Activated effector memory CD4-positive, alpha-beta T cell treated with anti-CD3 and anti-CD28 coated beads, Interleukin-2, amount 50 U/mL, for 16 hours (primary cell): ENCODE results near the gene TMEM127.

Experiments used
- DNase-seq: peaks from one replicate; pipeline ENCODE4 v3.0.0-alpha.2; 2020

The TMEM127 gene

GRCh38 chr2:96203130-96204028 lies 62.4 kb downstream of the TMEM127 start:
- no peak for DNase-seq

DNA sequence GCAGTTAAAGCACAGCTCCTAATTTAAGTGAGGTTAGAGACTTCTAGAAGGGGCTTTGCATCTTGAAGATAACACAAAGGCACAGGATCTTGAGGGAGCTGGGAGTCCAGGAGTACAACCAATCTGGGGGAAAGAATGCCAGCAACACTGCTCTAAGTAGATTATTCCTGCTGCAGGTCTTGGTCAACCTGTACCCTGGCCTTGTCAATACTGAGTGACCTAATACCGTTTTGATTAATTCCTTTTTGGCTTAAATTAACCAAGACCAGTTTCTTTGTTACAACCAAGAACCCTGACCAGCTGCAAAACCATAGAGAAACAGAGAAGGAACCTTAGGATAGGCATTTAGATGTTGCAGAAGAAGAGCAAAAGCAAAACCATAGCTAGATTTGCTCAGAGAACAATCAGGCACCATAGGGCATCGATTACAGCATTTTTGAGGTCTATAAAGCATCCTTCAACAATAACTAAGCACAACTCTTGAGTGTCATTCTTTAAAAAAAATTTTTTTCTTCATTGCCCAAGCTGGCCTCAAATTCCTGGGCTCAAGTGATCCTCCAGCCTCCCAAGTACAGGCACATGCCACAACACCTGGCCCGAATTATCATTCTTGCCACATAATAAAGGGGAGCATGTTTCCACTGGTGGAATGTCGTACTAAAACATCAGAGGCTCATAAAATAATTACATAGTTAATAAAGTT lies 63.5 kb downstream of the TMEM127 start:
- no peak for DNase-seq

DNA sequence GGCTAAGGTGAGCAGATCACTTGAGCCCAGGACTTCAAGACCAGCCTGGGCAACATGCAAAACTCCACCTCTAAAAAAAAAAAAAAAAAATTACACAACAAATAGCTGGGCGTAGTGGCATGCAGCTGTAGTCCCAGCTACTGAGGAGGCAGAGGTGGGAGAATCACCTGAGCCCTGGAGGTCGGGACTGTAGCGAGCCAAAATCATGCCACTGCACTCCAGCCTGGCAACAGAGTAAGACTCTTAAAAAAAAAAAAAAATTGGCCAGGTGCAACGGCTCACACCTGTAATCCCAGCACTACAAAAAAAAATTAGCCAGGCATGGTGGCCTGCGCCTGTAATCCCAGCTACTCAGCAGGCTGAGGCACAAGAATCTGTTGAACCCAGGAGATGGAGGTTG lies 64.5 kb downstream of the TMEM127 start:
- DNase-seq, result no peak

DNA sequence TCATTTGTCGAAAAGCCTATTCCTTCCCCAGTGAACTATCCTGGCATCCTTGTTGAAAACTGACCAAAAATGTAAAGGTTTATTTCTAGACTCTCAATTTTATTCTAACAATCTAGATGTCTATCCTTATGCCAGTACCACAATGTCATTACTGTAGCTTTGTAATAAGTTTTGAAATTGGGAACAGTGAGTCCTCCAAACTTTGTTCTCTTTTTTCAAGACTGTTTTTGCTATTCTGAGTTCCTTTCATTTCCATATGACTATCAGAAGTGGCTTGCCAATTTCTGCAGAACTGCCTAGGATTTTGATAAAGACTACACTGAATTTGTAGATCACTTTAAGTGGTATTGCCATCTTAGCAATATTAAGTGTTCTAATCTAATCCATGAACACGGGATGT lies 66.9 kb downstream of the TMEM127 start:
- DNase-seq, result no peak
